AG04449 (cell line): ENCODE measurements around the gene COX7C.
"Not testable (repeated sequence)": the region's sequence is repeated elsewhere in the genome, so short reads cannot be mapped to it uniquely, and the experiment has no call there.

ENCODE experiments used
- CTCF ChIA-PET: fragments of 350-600 bp; formaldehyde crosslinking; extraction: SDS; loops from one replicate; lab custom pipeline; 2021; ENCODE audit warnings: antibody characterized with exemption; lab: Yijun Ruan, JAX
- POLR2A ChIA-PET: fragments of 400-600, 350-600 bp; formaldehyde crosslinking; extraction: SDS; loops from one replicate; lab custom pipeline; 2020; ENCODE audit warnings: antibody characterized with exemption, inconsistent platforms; lab: Yijun Ruan, JAX
- DNase-seq: peaks from one replicate; pipeline ENCODE4 v3.0.0-alpha.2; 2010; ENCODE audit warnings: low read depth, low spot score
- H3K4me3 ChIP-seq: 2 replicates; pipeline ENCODE4 v1.5.1; 2011; ENCODE audit warnings: low read depth, mild to moderate bottlenecking, control low read depth, low read length
- TF ChIP-seq, protein P1 (sequence below): IDR thresholded peaks from one replicate; pipeline ENCODE4 v1.5.1; 2011; ENCODE audit warnings: mild to moderate bottlenecking, moderate library complexity, low read length, control low read depth, inconsistent platforms; ENCODE audit not compliant: insufficient read depth; ENCODE audit errors: missing control alignments

COX7C gene

GRCh38 chr5:86649832-86650505 is 32.2 kb downstream of the COX7C start:
- H3K4me3 ChIP-seq: no peak overlapping the region
- CTCF ChIA-PET: no interaction called here
- no peak for DNase-seq
- POLR2A ChIA-PET: no interaction called here
- TF ChIP-seq, protein P1, sequence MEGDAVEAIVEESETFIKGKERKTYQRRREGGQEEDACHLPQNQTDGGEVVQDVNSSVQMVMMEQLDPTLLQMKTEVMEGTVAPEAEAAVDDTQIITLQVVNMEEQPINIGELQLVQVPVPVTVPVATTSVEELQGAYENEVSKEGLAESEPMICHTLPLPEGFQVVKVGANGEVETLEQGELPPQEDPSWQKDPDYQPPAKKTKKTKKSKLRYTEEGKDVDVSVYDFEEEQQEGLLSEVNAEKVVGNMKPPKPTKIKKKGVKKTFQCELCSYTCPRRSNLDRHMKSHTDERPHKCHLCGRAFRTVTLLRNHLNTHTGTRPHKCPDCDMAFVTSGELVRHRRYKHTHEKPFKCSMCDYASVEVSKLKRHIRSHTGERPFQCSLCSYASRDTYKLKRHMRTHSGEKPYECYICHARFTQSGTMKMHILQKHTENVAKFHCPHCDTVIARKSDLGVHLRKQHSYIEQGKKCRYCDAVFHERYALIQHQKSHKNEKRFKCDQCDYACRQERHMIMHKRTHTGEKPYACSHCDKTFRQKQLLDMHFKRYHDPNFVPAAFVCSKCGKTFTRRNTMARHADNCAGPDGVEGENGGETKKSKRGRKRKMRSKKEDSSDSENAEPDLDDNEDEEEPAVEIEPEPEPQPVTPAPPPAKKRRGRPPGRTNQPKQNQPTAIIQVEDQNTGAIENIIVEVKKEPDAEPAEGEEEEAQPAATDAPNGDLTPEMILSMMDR: no peak

- CTCF ChIA-PET, H3K4me3 ChIP-seq, DNase-seq, POLR2A ChIA-PET: not testable (repeated sequence)
Observed at GRCh38 chr5:86660771-86661170, 43.0 kb downstream of the COX7C start.

DNA sequence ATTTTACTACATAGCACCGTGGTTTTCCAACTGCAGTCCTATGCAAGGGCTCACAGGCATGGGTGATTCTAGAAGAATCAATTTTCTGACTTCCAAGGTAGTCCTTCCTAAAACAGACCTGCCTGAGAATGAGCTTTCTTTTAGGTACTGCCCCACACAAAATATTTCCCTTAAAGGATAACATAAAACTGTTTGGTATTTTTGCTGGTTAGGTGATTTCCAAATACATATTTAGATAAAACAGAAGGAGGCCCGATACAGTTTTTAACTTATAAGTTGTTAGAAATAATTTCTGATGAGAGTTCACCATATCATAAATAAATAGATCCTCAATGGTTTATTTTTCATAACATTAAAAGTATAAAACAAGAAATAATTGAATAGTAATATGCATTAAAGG is 46.4 kb downstream of the COX7C start:
- CTCF ChIA-PET: no interaction called here
- H3K4me3 ChIP-seq: no peak overlapping the region
- TF ChIP-seq, protein P1: no peak
- POLR2A ChIA-PET: no interaction called here
- no peak for DNase-seq

DNA sequence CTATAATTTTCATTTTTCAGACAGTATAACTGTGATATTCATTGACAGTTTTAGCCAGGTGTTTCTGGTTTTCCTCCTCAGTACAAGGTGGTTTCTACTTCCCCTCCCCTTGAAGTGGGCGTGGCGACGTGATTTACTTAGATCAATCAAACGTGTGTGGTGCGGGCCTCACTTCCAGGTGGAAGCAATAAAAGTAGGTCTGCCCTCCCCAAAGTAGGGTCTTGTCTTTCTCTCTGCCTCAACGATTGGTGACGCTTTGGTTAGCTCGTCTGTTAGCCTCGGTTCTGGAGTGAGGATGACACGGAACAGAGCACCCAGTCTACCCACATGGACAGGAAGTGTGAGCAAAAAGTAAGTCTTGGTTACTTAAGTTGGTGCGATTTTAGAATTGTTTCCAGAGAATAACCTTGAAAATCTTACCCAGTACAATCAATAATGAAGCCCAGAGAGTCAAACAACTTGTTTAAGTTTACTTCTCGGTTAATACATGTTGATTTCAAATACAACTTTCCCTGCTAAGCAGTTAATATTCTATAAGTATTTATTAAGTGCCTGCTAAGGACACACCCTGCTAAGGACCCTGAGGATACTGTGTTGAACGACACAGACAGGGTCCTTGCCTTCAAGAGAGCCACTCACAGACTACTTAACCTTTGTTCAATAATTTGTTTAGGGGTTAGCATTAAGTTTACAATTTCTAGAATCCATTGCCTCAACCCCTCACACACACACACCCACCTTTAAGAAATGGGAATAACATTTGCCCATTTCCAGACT is 48.4 kb downstream of the COX7C start:
- TF ChIP-seq, protein P1: no peak
- DNase-seq: no peak
- CTCF ChIA-PET: no interaction called here
- no peak overlapping the region for H3K4me3 ChIP-seq
- POLR2A ChIA-PET: no interaction called here

DNA sequence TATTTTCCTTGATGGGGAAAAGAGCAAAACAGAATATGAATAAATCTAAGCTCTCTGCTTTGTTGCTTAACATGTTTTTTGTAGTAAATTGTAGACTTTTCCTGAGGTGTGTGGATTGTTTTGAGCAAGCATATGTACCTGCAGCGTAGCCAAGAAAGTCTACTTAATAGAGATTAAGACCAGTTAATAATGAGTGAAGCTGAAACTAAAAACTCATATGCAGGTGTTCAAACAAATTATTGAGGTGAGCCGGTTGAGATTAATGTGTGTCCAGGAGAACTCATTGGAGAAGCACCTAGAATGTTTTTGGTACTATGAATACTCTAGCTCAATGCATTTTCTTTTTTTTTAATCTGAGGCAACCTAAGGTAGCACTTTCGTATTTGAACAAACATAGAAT is 49.2 kb downstream of the COX7C start:
- H3K4me3 ChIP-seq: no peak overlapping the region
- POLR2A ChIA-PET: no interaction called here
- CTCF ChIA-PET: no interaction called here
- no peak for DNase-seq
- TF ChIP-seq, protein P1: no peak
